ENCODE results near the gene MYH11.
"Not testable (repeated sequence)": the region's sequence is repeated elsewhere in the genome, so short reads cannot be mapped to it uniquely, and the experiment has no call there.

The MYH11 gene

GRCh38 chr16:15708997-15709396 lies 147.8 kb downstream of the MYH11 start:
- no peak for DNase-seq (ENCODE audit: low read depth)

GRCh38 chr16:15708096-15708495 lies 148.7 kb downstream of the MYH11 start:
- DNase-seq (ENCODE audit: low read depth), result no peak

- DNase-seq (ENCODE audit: low read depth), result no peak
Measured at GRCh38 chr16:15707332-15707731, 149.5 kb downstream of the MYH11 start.

- DNase-seq (ENCODE audit: low read depth), result no peak
Measured at GRCh38 chr16:15705064-15705565, 151.7 kb downstream of the MYH11 start.

- DNase-seq (ENCODE audit: low read depth), result peak; percentile 49
Measured at GRCh38 chr16:15704545-15704987, 152.3 kb downstream of the MYH11 start.

- DNase-seq (ENCODE audit: low read depth), result no peak
Measured at GRCh38 chr16:15703029-15703736, 153.6 kb downstream of the MYH11 start.

GRCh38 chr16:15701975-15702970 lies 154.6 kb downstream of the MYH11 start:
- no peak for DNase-seq (ENCODE audit: low read depth)

- no peak for DNase-seq (ENCODE audit: low read depth)
Measured at GRCh38 chr16:15701367-15701766, 155.5 kb downstream of the MYH11 start.

GRCh38 chr16:15699819-15700218 lies 157.0 kb downstream of the MYH11 start:
- no peak for DNase-seq (ENCODE audit: low read depth)

GRCh38 chr16:15694499-15694898 lies 162.3 kb downstream of the MYH11 start:
- DNase-seq (ENCODE audit: low read depth), result no peak

- not testable (repeated sequence) for DNase-seq (ENCODE audit: low read depth)
Measured at GRCh38 chr16:15692508-15692907, 164.3 kb downstream of the MYH11 start.

GRCh38 chr16:15691046-15691445 lies 165.8 kb downstream of the MYH11 start:
- DNase-seq (ENCODE audit: low read depth), result no peak

- peak; percentile 17 for DNase-seq (ENCODE audit: low read depth)
Measured at GRCh38 chr16:15690296-15690695, 166.5 kb downstream of the MYH11 start.

GRCh38 chr16:15689290-15689689 lies 167.5 kb downstream of the MYH11 start:
- no peak for DNase-seq (ENCODE audit: low read depth)

- no peak for DNase-seq (ENCODE audit: low read depth)
Measured at GRCh38 chr16:15686287-15686686, 170.5 kb downstream of the MYH11 start.

- peak; percentile 77 for DNase-seq (ENCODE audit: low read depth)
Measured at GRCh38 chr16:15682105-15682570, 174.7 kb downstream of the MYH11 start.

- DNase-seq (ENCODE audit: low read depth), result no peak
Measured at GRCh38 chr16:15677447-15677846, 179.4 kb downstream of the MYH11 start.

GRCh38 chr16:15676506-15676905 lies 180.3 kb downstream of the MYH11 start:
- no peak for DNase-seq (ENCODE audit: low read depth)

- DNase-seq (ENCODE audit: low read depth), result no peak
Measured at GRCh38 chr16:15674571-15674970, 182.3 kb downstream of the MYH11 start.

GRCh38 chr16:15672514-15673167 lies 184.2 kb downstream of the MYH11 start:
- peak; percentile 97 for DNase-seq (ENCODE audit: low read depth)

- DNase-seq (ENCODE audit: low read depth), result not testable (repeated sequence)
Measured at GRCh38 chr16:15672127-15672513, 184.7 kb downstream of the MYH11 start.

GRCh38 chr16:15671530-15672117 lies 185.2 kb downstream of the MYH11 start:
- DNase-seq (ENCODE audit: low read depth), result no peak
